T-cell (primary cell): Measurements from ENCODE around the gene SUPT3H. TPM values are rescaled to one million over a fixed set of nuclear protein-coding genes. Genes with fewer than 3 reads are reported as not detected.

Experiments used
- ATAC-seq, 4 experiments: fragments of 200-7000 bp in 3 of 4; fragments of 150-1000 bp in 1 of 4; cut with Tn5 transposase; replicated peaks in 1 of 4; 1 replicate in 3 of 4; 2 replicates in 1 of 4; pipeline ENCODE4 v1.10.0; 2021; ENCODE audit warnings: moderate library complexity in 3 of 4, mild to moderate bottlenecking in 2 of 4, moderate number of reproducible peaks in 1 of 4
- CTCF ChIA-PET, 2 donors: fragments of 300-600 bp; sonication (Branson Sonifier 250); formaldehyde crosslinking; loops; one replicate each; lab custom pipeline; 2022; ENCODE audit warnings: antibody characterized with exemption in 2 of 2; lab: Charles Lee
- POLR2A ChIA-PET, 2 donors: fragments of 300-600 bp; sonication (Branson Sonifier 250); formaldehyde crosslinking; loops; one replicate each; lab custom pipeline; 2022; ENCODE audit warnings: antibody characterized with exemption in 2 of 2; lab: Charles Lee
- DNase-seq, 35 experiments: peaks; one replicate each; pipeline versions ENCODE4 v3.0.0 to v3.0.0-alpha.2; 2013 to 2023
- H3K27ac ChIP-seq: one replicate; pipeline ENCODE4 v1.5.1; 2013; ENCODE audit warnings: low read length
- H3K27me3 ChIP-seq, 2 experiments: replicated peaks in 1 of 2; 1 replicate in 1 of 2; 2 replicates in 1 of 2; pipeline versions ENCODE4 v1.6.1 to v1.7.0; 2013; ENCODE audit warnings: low read length in 1 of 2, mixed read lengths in 1 of 2; ENCODE audit not compliant: control insufficient read depth in 2 of 2, insufficient read depth in 2 of 2; ENCODE audit errors: extremely low read depth in 1 of 2
- H3K36me3 ChIP-seq, 2 donors: 1 replicate in 1 of 2; 2 replicates in 1 of 2; pipeline versions ENCODE4 v1.6.1 to v1.7.0; 2013; ENCODE audit warnings: low read length in 1 of 2; ENCODE audit not compliant: control insufficient read depth in 2 of 2, insufficient read depth in 1 of 2; ENCODE audit errors: extremely low read depth in 1 of 2
- H3K4me1 ChIP-seq, 2 experiments: 1 replicate in 1 of 2; 2 replicates in 1 of 2; pipeline versions ENCODE4 v1.6.1 to v1.7.0; 2013; ENCODE audit warnings: low read length in 2 of 2, mixed read lengths in 1 of 2; ENCODE audit not compliant: insufficient read depth in 2 of 2, control insufficient read depth in 1 of 2; ENCODE audit errors: extremely low read depth in 1 of 2
- H3K4me3 ChIP-seq, 2 donors: 1 replicate in 1 of 2; 2 replicates in 1 of 2; pipeline versions ENCODE4 v1.5.1 to v1.7.0; 2013; ENCODE audit warnings: mild to moderate bottlenecking in 2 of 2, low read length in 1 of 2, moderate library complexity in 1 of 2; ENCODE audit not compliant: control insufficient read depth in 1 of 2; ENCODE audit errors: extremely low read depth in 1 of 2
- H3K9me3 ChIP-seq: 2 replicates; pipeline ENCODE4 v1.7.0; 2013
- H3K27ac Mint-ChIP-seq, 2 donors: one replicate each; pipeline ENCODE4 v1.8.0; 2020 to 2021; ENCODE audit warnings: mild to moderate bottlenecking in 2 of 2, mixed read lengths in 2 of 2
- H3K27me3 Mint-ChIP-seq, 2 donors: one replicate each; pipeline ENCODE4 v1.8.0; 2021 to 2022; ENCODE audit warnings: mixed read lengths in 2 of 2
- H3K36me3 Mint-ChIP-seq: one replicate; pipeline ENCODE4 v1.8.0; 2021; ENCODE audit warnings: mixed read lengths
- H3K4me1 Mint-ChIP-seq, 3 donors: one replicate each; pipeline ENCODE4 v1.8.0; 2020 to 2022; ENCODE audit warnings: mixed read lengths in 3 of 3, mild to moderate bottlenecking in 1 of 3
- H3K4me3 Mint-ChIP-seq, 3 donors: one replicate each; pipeline ENCODE4 v1.8.0; 2020 to 2022; ENCODE audit warnings: mild to moderate bottlenecking in 3 of 3, mixed read lengths in 3 of 3, moderate library complexity in 3 of 3
- H3K9me3 Mint-ChIP-seq, 3 donors: one replicate each; pipeline ENCODE4 v1.8.0; 2020 to 2022; ENCODE audit warnings: mixed read lengths in 3 of 3
- WGBS: methylation state at CpG from one replicate; pipeline ENCODE4 v1.1.5; 2013; ENCODE audit warnings: missing lambda C conversion rate; ENCODE audit not compliant: insufficient coverage; 5-methylcytosine and 5-hydroxymethylcytosine counted together
- total RNA-seq, 35 experiments: library from RNA in 6 of 35; stranded (reverse) in 6 of 35; fragments of 120-200 nt in 1 of 35; gene quantifications; one replicate each; pipeline versions ENCODE4 v1.2.1 to v1.2.4 and lab custom pipeline; 2013 to 2026

The SUPT3H gene
- total RNA-seq, 5 donors from 2014 or later (not counting 1 experiment from before 2014, with no cell fraction given) = 9.3 to 12.9 (median 10.7) TPM

GRCh38 chr6:44955145-44955544 is 422.6 kb downstream of the SUPT3H start:
- DNase-seq (no peak), ATAC-seq (no peak)
- peaks cover 12% of the 10 kb centered on the region for H3K36me3 Mint-ChIP-seq
- Histone ChIP-seq H3K27ac (no peak overlapping the region), H3K36me3 (no peaks in the 10 kb centered on the region), H3K9me3 (no peaks in the 10 kb centered on the region), H3K27me3 (no peaks in the 10 kb centered on the region), H3K4me1 (peaks cover 2 to 9% of the 10 kb centered on the region in 2 experiments), H3K4me3 (no peak overlapping the region)
- 91% methylated on average over 10 of the region's 11 CpGs for WGBS
- ChIA-PET POLR2A (no interaction called here), CTCF (no interaction called here)
- no peak overlapping the region for H3K4me3 Mint-ChIP-seq
- H3K27me3 Mint-ChIP-seq = no peaks in the 10 kb centered on the region
- H3K27ac Mint-ChIP-seq = no peak overlapping the region
- peaks cover 10 to 15% (median 14%) of the 10 kb centered on the region in 3 donors for H3K4me1 Mint-ChIP-seq
- peaks cover 1 to 4% (median 2%) of the 10 kb centered on the region in 3 donors for H3K9me3 Mint-ChIP-seq

- no peaks in the 10 kb centered on the region for H3K27me3 ChIP-seq
- H3K27ac Mint-ChIP-seq = no peak overlapping the region
- 100% methylated on average over 3 of the region's 4 CpGs for WGBS
- H3K36me3 ChIP-seq = no peaks in the 10 kb centered on the region
- peaks cover 2 to 9% of the 10 kb centered on the region in 2 experiments for H3K4me1 ChIP-seq
- H3K36me3 Mint-ChIP-seq = peaks cover 19% of the 10 kb centered on the region
- H3K9me3 Mint-ChIP-seq = peaks cover 4 to 9% (median 5%) of the 10 kb centered on the region in 3 donors
- no peak for DNase-seq
- H3K4me3 ChIP-seq = no peak overlapping the region
- POLR2A ChIA-PET = no interaction called here
- no peaks in the 10 kb centered on the region for H3K27me3 Mint-ChIP-seq
- no peak overlapping the region for H3K4me3 Mint-ChIP-seq
- peaks cover 6% of the 10 kb centered on the region for H3K9me3 ChIP-seq
- H3K27ac ChIP-seq = no peak overlapping the region
- peaks cover 10 to 15% (median 14%) of the 10 kb centered on the region in 3 donors for H3K4me1 Mint-ChIP-seq
- CTCF ChIA-PET = no interaction called here
- no peak for ATAC-seq
These were observed 423.5 kb downstream of the SUPT3H start for GRCh38 chr6:44954281-44954680.

DNA sequence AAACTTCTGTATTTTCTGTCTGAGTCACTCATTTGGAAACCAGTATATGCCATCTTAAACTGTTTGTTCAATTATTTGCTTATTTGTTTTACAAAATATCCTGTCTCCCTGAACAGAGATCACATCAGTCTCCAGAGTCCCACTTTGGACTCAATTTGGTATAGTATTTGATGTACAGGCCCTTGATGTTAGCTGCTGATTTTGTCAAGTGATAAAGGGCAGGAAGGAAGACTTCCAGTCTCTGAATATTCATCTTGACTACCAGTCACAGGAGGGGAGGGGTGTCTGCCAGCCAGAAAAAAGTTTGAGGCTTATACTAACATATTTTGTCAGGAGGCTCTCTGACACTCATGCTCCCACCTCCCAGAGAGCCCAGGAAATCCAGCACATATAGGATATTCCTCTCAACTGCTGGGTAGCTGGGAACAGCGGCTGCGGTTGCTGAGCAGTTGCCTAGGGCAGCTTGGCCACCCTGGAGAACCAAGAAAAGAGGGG is 426.4 kb downstream of the SUPT3H start:
- peak overlapping the region in 1 of 2 donors; percentile 33 for H3K27ac Mint-ChIP-seq
- H3K4me1 ChIP-seq = peaks cover 2 to 9% of the 10 kb centered on the region in 2 experiments
- no peak overlapping the region for H3K27ac ChIP-seq
- WGBS = 100% methylated on average over 1 of the region's 2 CpGs
- POLR2A ChIA-PET = interaction anchor here (0.6 to 0.7 kb wide), 2 partner anchors 19 to 31 kb away, joined by 3 to 5 read pairs; no protein-coding TSS in a partner anchor
- H3K27me3 ChIP-seq = no peaks in the 10 kb centered on the region
- no peak overlapping the region for H3K4me3 ChIP-seq
- H3K27me3 Mint-ChIP-seq = no peaks in the 10 kb centered on the region
- peaks cover 9% of the 10 kb centered on the region for H3K9me3 ChIP-seq
- peaks cover 10 to 14% (median 11%) of the 10 kb centered on the region in 3 donors for H3K4me1 Mint-ChIP-seq
- no peaks in the 10 kb centered on the region for H3K36me3 ChIP-seq
- CTCF ChIA-PET = interaction anchor here (0.6 to 0.7 kb wide), 2 partner anchors 223 to 225 kb away, joined by 3 to 7 read pairs; no protein-coding TSS in a partner anchor
- H3K4me3 Mint-ChIP-seq = no peak overlapping the region
- ATAC-seq (peak in 3 of 4 experiments; percentile 40 to 64 (median 55)), DNase-seq (peak in 1 of 35 experiments; percentile 18)
- H3K36me3 Mint-ChIP-seq = peaks cover 31% of the 10 kb centered on the region
- peaks cover 0 to 11% (median 8%) of the 10 kb centered on the region in 3 donors for H3K9me3 Mint-ChIP-seq

DNA sequence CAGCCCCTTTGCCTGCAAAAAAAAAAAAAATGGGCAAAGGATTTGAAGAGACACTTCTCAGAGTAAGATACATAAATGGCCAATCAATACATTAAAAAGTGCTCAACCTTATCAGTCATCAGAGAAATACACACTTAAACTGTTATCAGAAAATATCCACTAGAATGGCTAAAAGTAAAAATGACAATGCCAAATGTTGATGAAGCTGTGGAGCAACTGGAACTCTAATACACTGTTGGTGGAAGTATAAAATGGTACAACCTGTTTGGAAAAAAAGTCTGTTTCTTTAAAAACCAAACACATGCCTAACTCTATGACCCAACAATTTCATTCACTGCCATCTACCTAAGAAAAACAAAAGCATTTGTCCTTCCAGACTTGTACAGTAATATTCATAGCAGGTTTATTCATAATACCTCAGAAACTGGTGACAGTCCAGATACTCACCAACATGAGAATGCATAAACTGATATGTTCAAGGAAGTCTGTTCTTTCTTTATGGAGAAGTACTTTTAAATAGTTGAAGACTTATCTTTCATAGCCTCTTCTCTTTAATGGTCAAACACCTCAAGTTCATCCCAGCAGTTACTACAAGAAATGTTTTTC is 428.0 kb downstream of the SUPT3H start:
- H3K4me1 Mint-ChIP-seq = peaks cover 10 to 14% (median 11%) of the 10 kb centered on the region in 3 donors
- no peak overlapping the region for H3K4me3 Mint-ChIP-seq
- Histone ChIP-seq H3K9me3 (peaks cover 11% of the 10 kb centered on the region), H3K36me3 (no peaks in the 10 kb centered on the region), H3K27ac (no peak overlapping the region), H3K4me3 (no peak overlapping the region), H3K4me1 (peaks cover 2 to 9% of the 10 kb centered on the region in 2 experiments), H3K27me3 (no peaks in the 10 kb centered on the region)
- POLR2A ChIA-PET = interaction anchor here in 1 of 2 donors (0.8 kb wide), 1 partner anchor 43 kb away, joined by 4 read pairs; no protein-coding TSS in a partner anchor
- no peaks in the 10 kb centered on the region for H3K27me3 Mint-ChIP-seq
- CTCF ChIA-PET = interaction anchor here in 1 of 2 donors (0.7 kb wide), 2 partner anchors 12 to 478 kb away, joined by 3 to 5 read pairs; no protein-coding TSS in a partner anchor
- no peak for ATAC-seq
- peaks cover 5 to 22% (median 9%) of the 10 kb centered on the region in 3 donors for H3K9me3 Mint-ChIP-seq
- H3K36me3 Mint-ChIP-seq = peaks cover 43% of the 10 kb centered on the region
- H3K27ac Mint-ChIP-seq = no peak overlapping the region
- no peak for DNase-seq

- Mint-ChIP-seq H3K4me1 (peaks cover 6 to 11% (median 9%) of the 10 kb centered on the region in 3 donors), H3K9me3 (peaks cover 10 to 26% (median 19%) of the 10 kb centered on the region in 3 donors), H3K27ac (no peak overlapping the region), H3K36me3 (peaks cover 35% of the 10 kb centered on the region), H3K27me3 (no peaks in the 10 kb centered on the region), H3K4me3 (no peak overlapping the region)
- no peaks in the 10 kb centered on the region for H3K27me3 ChIP-seq
- no peaks in the 10 kb centered on the region for H3K4me1 ChIP-seq
- no peak overlapping the region for H3K4me3 ChIP-seq
- ChIA-PET CTCF (no interaction called here), POLR2A (no interaction called here)
- no peak for ATAC-seq
- 86% methylated on average over 1 of the region's 3 CpGs for WGBS
- H3K27ac ChIP-seq = no peak overlapping the region
- H3K36me3 ChIP-seq = no peaks in the 10 kb centered on the region
- peaks cover 9% of the 10 kb centered on the region for H3K9me3 ChIP-seq
- DNase-seq = no peak
These were observed 434.2 kb downstream of the SUPT3H start for GRCh38 chr6:44943541-44943940.

DNA sequence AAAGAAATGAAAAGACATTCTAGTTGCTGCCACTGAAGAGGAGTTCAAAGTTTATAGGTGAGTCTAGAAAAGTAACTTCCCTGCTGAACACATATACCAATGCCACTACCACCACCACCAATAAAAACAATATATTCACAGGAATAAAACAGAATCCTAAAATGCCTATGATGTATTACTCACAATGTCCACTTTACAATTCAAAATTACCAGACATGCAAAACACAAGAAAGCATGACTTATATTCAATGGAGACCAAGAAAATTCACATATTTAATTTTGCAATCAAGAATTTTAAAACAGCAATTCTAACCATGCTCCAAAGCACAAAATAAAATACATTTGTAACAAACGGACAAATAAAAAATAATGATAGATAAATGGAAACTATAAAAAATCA is 434.9 kb downstream of the SUPT3H start:
- POLR2A ChIA-PET = no interaction called here
- H3K4me3 Mint-ChIP-seq = no peak overlapping the region

More for the DNA sequence above, 434.9 kb downstream of the SUPT3H start:
- WGBS = no CpG with 5 or more reads among the region's 1 CpG
- H3K27ac Mint-ChIP-seq = no peak overlapping the region
- H3K9me3 Mint-ChIP-seq = peaks cover 10 to 26% (median 19%) of the 10 kb centered on the region in 3 donors
- peaks cover 9 to 15% (median 12%) of the 10 kb centered on the region in 3 donors for H3K4me1 Mint-ChIP-seq
- no peak overlapping the region for H3K27ac ChIP-seq
- peaks cover 35% of the 10 kb centered on the region for H3K36me3 Mint-ChIP-seq
- H3K9me3 ChIP-seq = peaks cover 9% of the 10 kb centered on the region
- no peak for DNase-seq
- H3K4me1 ChIP-seq = no peaks in the 10 kb centered on the region
- H3K4me3 ChIP-seq = no peak overlapping the region
- no peak for ATAC-seq
- no peaks in the 10 kb centered on the region for H3K27me3 Mint-ChIP-seq
- CTCF ChIA-PET = no interaction called here
- no peaks in the 10 kb centered on the region for H3K36me3 ChIP-seq
- no peaks in the 10 kb centered on the region for H3K27me3 ChIP-seq
